ENCODE results near the gene CCL25.

CCL25 gene

DNA sequence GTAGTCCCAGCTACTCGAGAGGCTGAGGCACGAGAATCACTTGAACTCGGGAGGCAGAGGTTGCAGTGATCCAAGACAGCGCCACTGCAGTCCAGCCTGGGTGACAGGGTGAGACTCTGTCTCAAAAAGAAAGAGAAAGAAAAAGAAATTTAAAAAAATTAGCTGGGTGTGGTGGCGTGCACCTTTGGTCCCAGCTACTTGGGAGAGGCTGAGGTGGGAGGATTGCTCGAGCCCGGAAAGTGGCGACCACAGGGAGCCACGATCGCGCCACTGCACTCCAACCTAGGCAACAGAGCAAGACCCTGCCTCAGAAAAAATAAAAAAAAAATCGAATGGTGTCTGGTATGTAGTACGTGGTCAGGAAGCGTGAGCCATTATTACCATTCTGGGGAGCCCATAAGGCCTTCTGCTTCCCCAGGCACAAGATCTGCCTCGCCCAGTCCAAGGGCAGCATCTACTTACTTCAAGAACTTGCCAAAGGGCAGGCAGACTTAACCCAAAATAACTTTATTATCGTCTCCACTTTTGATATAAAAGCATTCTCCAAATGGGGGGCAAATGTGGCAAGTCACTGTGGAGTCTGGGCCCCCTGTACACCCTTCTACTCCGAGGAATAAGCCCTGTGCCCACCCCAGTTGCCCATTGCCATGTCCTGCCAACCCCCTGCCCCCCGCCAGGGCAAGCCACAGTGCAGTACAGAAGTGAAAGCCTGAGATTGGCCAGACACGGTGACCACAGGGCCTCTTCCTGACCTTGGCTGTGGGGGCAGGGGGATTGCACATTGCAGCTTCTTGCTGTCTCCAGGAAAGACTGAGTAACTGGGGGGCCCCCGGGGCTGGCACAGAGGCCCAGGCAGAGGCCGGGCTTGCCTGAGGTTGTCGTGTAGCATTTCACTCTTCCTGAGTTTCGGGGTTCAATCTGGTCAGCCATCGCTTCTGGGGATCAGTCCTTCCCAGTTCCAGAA is 12.6 kb downstream of the CCL25 start:
- peaks cover 6% of the 10 kb centered on the region for H3K4me1 Mint-ChIP-seq (ENCODE audit: low read depth)
- H3K36me3 Mint-ChIP-seq (ENCODE audit: low read depth), result peaks cover 3% of the 10 kb centered on the region
- peaks cover 11% of the 10 kb centered on the region for H3K9me3 Mint-ChIP-seq
- no peak overlapping the region for H3K27ac Mint-ChIP-seq
- no peaks in the 10 kb centered on the region for H3K27me3 Mint-ChIP-seq
- no peak overlapping the region for H3K4me3 Mint-ChIP-seq

DNA sequence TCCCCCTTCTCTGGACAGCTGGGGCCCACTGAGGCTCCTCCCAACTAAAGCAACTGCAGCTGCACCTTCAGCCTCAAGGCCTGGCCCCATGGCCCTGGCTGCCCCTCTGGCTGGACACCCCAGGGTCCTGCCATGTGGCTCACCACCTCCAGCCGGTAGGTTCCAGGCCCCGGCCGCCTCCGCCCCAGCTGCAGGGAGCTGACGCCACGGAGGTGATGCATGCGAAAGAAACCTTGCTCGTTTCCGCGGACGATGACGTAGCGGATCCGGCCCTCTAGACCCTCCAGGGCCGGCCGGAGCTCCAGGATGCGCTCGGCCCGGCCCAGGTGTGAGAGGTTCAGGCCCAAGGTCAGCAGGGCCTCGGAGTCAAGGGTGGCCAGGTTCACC is 13.3 kb downstream of the CCL25 start:
- Mint-ChIP-seq H3K4me1 (ENCODE audit: low read depth) (peaks cover 6% of the 10 kb centered on the region), H3K27me3 (no peaks in the 10 kb centered on the region), H3K27ac (no peak overlapping the region), H3K36me3 (ENCODE audit: low read depth) (peaks cover 5% of the 10 kb centered on the region), H3K4me3 (no peak overlapping the region), H3K9me3 (peaks cover 14% of the 10 kb centered on the region)

DNA sequence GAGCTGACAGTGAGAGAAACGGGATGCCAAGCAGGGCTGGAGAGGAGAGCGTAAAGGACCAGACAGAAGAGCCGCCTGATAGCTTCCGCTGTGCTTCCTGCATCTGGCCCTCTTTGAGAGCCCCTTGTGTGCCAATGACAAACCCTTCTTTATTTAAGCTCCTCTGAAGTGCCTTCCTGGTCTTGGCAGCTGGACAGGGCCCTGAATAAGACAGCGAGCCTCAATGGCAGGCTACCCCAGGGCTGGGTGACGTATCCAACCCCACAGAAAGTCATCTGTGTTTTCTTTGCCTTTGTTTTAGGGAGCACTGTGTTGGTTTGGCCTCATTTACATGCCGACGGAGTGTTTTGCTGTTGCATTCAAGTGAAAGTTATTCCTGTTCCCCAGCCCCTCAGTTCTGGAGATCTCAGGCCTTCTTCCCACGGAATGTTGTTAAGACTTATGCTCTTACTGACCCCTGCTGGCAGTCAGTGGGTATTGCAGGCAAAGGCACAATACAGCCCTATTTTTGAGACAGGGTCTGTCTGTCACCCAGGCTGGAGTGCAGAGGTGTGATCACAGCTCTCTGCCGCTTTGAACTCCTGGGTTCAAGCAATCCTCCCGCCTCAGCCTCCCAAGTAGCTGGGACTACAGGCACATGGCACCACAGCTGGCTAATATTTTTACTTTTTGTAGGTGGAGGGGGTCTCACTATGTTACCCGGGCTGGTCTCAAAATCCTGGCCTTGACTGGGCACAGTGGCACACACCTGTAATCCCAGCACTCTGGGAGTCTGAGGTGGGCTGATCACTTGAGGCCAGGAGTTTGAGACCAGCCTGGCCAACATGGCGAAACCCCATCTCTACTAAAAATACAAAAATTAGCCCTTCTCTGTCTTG is 16.8 kb downstream of the CCL25 start:
- Mint-ChIP-seq H3K4me3 (no peak overlapping the region), H3K36me3 (ENCODE audit: low read depth) (peaks cover 5% of the 10 kb centered on the region), H3K9me3 (peaks cover 20% of the 10 kb centered on the region), H3K27me3 (no peaks in the 10 kb centered on the region), H3K4me1 (ENCODE audit: low read depth) (peaks cover 14% of the 10 kb centered on the region), H3K27ac (no peak overlapping the region)

DNA sequence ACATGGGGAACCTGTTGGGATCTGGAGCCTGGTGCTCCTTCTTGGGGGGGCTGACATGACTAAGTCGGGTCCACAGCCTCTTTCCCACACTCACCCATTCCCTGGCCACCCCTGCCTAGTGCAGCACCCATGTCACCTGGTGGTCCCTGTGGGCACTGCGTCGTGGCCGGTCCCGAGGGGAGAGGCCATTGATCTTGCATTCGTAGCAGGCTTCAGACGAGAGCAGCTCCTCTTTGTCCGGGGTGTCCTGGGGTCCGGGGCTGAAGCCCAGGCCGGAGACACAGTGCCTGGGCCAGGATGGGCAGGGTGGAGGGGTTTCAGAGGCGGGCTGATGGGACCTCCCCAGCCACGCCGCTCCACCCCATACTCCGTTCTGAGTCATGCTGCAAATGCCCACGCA is 19.4 kb downstream of the CCL25 start:
- peaks cover 5% of the 10 kb centered on the region for H3K36me3 Mint-ChIP-seq (ENCODE audit: low read depth)
- H3K27ac Mint-ChIP-seq, result no peak overlapping the region
- no peak overlapping the region for H3K4me3 Mint-ChIP-seq
- no peaks in the 10 kb centered on the region for H3K27me3 Mint-ChIP-seq
- H3K9me3 Mint-ChIP-seq, result peaks cover 24% of the 10 kb centered on the region
- H3K4me1 Mint-ChIP-seq (ENCODE audit: low read depth), result peaks cover 8% of the 10 kb centered on the region

DNA sequence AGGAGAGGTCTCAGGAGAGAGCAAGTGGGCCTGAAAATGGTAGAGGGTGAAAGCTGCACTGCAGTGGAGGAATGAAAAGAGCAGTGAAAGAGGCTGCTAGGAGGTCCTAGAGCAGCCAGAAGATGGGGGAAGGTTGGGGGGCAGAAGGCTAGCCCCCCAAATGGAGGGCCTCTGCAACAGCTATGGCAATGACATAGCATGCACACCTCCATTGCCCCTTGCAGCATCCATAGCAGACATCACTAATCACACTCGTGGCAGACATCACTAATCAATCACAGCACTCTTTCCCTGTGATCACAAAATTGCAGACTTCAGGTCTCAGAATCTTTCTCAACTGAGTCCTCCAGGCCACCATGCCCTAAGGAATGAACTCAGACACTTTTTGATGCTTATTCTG is 21.9 kb downstream of the CCL25 start:
- Mint-ChIP-seq H3K4me3 (no peak overlapping the region), H3K4me1 (ENCODE audit: low read depth) (peaks cover 8% of the 10 kb centered on the region), H3K9me3 (peaks cover 17% of the 10 kb centered on the region), H3K36me3 (ENCODE audit: low read depth) (peaks cover 5% of the 10 kb centered on the region), H3K27ac (no peak overlapping the region), H3K27me3 (no peaks in the 10 kb centered on the region)

DNA sequence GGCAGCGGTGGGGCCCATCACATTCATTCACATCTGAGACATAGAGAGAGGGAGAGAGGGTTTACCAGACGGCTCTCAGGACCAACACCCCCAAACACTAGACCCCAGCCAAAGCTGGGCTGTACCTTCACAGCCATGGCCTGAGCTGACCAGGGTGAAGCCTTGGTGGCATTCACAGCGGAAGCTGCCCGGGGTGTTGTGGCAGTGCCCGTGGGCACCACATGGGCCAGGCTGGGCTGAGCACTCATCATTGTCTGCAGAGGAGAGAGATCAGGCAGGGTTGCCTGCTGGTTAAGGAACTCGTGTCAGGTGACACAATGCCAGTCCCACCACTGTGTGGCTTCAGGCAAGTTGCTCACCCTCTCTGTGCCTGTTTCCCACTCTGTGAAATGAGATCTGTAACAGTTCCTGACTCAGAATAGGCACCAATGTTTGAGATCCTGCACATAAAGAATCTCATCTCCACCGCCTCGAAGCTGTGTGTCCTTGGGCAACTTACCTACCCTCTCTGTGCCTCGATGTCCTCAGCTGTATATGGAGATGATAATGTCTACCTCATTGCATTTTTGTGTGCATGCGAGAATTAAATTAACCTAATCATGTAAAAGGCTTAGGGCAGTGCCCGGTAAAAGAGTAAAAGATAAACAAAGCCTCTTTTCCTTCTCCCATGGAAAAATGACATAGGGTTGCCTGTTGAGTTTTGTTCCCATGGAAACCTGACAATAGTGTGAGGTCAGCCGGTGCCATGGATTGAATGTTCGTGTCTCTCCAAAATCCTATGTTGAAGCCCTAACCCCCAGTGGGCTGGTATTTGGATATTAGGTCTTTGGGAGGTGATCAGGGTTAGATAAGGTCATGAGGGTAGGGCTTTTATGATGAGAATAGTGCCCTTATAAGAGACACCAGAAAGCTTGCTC is 22.9 kb downstream of the CCL25 start:
- Mint-ChIP-seq H3K36me3 (ENCODE audit: low read depth) (no peaks in the 10 kb centered on the region), H3K27ac (no peak overlapping the region), H3K4me3 (no peak overlapping the region), H3K9me3 (peaks cover 10% of the 10 kb centered on the region), H3K27me3 (no peaks in the 10 kb centered on the region), H3K4me1 (ENCODE audit: low read depth) (peaks cover 8% of the 10 kb centered on the region)

DNA sequence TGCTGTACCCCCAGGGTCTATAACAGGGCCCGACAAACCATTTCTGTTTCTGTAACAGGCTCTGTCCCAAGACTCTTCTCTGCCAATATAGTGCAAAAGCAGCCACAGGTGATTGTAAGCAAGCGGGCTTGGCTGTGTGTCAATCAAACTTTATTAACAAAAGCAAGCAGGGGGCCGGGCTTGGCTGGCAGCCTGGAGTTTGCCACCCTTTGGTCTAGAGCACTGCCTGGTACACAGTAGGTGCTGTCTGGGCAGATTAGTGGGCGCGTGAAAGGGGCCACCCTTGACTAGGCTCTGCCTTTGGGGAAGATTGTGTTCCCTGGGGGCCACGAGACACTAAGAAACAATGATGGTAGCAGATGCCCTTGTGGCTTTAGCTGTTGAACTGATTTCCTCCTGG is 27.4 kb downstream of the CCL25 start:
- H3K36me3 Mint-ChIP-seq (ENCODE audit: low read depth), result no peaks in the 10 kb centered on the region
- H3K4me3 Mint-ChIP-seq, result no peak overlapping the region
- H3K9me3 Mint-ChIP-seq, result no peaks in the 10 kb centered on the region
- no peaks in the 10 kb centered on the region for H3K4me1 Mint-ChIP-seq (ENCODE audit: low read depth)
- no peaks in the 10 kb centered on the region for H3K27me3 Mint-ChIP-seq
- no peak overlapping the region for H3K27ac Mint-ChIP-seq

DNA sequence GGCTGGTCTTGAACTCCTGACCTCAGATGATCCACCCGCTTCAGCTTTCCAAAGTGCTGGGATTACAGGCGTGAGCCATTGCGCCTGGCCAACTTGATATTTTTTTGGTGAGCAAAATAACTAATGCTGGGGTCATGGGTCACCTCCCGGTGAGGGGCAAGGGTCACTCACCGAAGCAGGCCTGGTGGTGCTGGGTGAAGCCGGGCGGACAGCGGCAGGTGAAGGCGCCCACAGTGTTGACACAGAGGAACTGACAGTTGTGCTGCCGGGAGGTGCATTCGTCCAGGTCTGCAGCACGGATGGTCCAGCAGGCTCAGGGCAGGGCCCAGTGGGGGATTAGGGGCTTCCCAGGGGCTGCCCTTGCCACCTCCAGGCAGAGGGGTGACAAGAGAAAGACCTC is 28.3 kb downstream of the CCL25 start:
- Mint-ChIP-seq H3K36me3 (ENCODE audit: low read depth) (no peaks in the 10 kb centered on the region), H3K9me3 (no peaks in the 10 kb centered on the region), H3K4me3 (no peak overlapping the region), H3K4me1 (ENCODE audit: low read depth) (no peaks in the 10 kb centered on the region), H3K27ac (no peak overlapping the region), H3K27me3 (no peaks in the 10 kb centered on the region)

DNA sequence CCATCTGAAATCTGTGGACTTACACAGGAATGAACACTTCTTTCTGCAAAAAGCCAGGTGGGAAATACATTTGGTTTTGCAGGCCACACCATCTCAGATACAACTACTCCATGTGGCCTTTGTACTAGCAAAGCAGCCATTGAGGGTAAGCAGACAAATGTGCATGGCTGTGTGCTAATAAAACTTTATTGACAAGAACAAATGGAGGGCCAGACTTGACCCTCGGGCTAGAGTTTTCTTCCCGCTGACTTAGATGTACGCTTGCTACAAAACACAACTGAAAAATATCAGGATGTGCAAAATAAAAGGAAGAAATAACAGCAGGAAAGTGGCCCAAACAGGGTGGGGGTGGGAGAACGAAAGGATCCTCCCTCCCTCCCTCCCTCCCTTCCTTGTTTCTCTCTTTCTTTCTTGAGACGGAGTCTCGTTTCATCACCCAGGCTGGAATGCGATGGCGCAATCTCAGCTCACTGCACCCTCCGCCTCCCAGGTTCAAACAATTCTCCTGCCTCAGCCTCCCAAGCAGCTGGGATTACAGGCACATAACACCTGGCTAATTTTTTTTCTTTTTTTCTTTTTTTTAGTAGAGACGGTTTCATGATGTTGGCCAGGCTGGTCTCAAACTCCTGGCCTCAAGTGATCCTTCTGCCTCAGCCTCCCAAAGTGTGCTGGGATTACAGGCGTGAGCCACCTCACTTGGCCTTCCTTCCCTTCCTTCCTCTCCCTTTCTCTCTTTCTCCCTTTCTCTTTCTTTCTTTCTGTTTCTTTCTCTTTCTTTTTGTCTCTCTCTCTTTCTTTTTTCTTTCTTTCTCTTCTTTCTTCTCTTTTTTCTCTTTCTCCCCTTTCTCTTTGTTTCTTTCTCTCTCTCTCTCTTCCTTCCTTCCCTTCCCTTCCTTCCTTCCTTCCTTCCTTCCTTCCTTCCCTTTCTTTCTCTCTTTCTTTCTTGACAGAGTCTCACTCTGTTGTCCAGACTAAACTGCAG is 29.3 kb downstream of the CCL25 start:
- Mint-ChIP-seq H3K4me3 (no peak overlapping the region), H3K4me1 (ENCODE audit: low read depth) (no peaks in the 10 kb centered on the region), H3K27ac (no peak overlapping the region), H3K36me3 (ENCODE audit: low read depth) (no peaks in the 10 kb centered on the region), H3K27me3 (no peaks in the 10 kb centered on the region), H3K9me3 (no peaks in the 10 kb centered on the region)

DNA sequence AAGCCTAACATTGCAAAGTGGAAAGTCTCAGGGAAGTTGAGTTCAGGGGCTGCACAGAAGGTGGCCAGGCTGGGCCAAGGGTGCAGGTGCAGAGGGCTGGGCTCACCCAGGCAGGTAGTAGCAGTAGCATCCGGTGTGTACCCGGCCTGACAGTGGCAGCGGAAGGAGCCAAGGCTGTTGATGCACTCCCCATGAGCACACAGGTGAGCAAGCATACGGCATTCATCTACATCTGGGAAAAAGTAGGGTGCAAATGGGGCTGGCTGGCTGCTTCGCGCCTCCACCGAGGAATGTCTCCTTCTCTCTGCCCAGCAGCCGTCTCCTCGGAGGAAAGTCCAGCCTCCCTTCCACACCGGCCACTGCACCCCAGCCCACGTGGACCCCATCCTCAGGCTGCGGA is 30.6 kb downstream of the CCL25 start:
- H3K4me3 Mint-ChIP-seq, result no peak overlapping the region
- no peaks in the 10 kb centered on the region for H3K36me3 Mint-ChIP-seq (ENCODE audit: low read depth)
- no peak overlapping the region for H3K27ac Mint-ChIP-seq
- H3K27me3 Mint-ChIP-seq, result no peaks in the 10 kb centered on the region
- no peaks in the 10 kb centered on the region for H3K9me3 Mint-ChIP-seq
- no peaks in the 10 kb centered on the region for H3K4me1 Mint-ChIP-seq (ENCODE audit: low read depth)

DNA sequence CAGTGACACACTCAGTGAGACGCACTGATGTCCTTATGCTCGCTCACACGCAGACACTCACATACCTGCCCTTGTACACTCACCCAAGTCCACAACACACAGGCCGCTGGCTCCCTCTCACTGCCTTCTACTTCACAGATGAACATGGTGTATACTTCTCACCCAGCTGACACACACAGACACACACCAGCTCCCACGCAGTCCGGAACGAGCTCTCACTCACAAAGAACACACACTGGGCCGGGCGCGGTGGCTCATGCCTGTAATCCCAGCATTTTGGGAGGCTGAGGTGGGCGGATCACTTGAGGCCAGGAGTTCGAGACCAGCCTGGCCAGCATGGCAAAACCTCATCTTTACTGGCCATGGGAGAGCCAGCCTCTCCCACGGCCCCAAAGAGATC is 31.6 kb downstream of the CCL25 start:
- H3K4me1 Mint-ChIP-seq (ENCODE audit: low read depth), result no peaks in the 10 kb centered on the region

DNA sequence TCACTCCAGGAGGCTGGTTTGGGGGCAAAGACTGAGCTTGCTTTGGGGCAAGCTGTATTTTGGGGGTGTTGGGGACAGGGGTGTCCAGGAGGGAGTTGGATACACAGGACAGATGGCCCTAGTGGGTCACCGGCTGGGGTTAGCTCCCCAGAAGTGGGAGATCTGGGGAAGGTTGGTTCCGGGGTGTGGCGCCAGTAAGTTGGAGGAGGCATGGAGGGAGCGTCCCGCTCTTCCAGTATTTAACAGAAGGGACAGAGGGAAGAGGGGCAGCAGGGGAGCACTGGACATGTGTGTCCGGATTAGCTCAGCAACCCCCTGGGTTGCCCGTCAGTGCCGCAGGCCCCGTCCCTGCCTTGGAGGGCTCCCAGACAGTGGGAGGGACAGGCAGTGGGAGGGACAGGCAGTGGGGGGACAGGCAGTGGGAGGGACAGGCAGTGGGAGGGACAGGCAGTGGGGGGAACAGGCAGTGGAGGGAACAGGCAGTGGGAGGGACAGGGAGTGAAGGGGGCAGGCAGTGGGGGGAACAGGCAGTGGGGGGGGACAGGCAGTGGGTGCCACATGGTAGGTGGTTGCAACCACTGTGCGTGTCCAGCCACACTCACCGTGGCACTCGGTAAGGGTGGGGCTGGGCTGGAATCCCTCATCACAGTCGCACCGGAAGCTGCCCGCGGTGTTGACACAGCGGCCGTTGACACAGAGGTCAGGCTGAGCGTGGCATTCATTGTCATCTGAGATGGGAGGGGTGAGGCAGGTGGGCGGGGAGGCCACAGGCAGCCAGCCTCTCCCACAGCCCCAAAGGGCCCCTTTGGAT is 33.2 kb downstream of the CCL25 start:
- Mint-ChIP-seq H3K27ac (no peak overlapping the region), H3K9me3 (no peaks in the 10 kb centered on the region), H3K4me3 (no peak overlapping the region), H3K36me3 (ENCODE audit: low read depth) (no peaks in the 10 kb centered on the region), H3K4me1 (ENCODE audit: low read depth) (no peaks in the 10 kb centered on the region), H3K27me3 (no peaks in the 10 kb centered on the region)

More for the DNA sequence above, 31.6 kb downstream of the CCL25 start:
- no peaks in the 10 kb centered on the region for H3K9me3 Mint-ChIP-seq
- no peak overlapping the region for H3K4me3 Mint-ChIP-seq
- no peak overlapping the region for H3K27ac Mint-ChIP-seq
- no peaks in the 10 kb centered on the region for H3K27me3 Mint-ChIP-seq
- H3K36me3 Mint-ChIP-seq (ENCODE audit: low read depth), result no peaks in the 10 kb centered on the region

DNA sequence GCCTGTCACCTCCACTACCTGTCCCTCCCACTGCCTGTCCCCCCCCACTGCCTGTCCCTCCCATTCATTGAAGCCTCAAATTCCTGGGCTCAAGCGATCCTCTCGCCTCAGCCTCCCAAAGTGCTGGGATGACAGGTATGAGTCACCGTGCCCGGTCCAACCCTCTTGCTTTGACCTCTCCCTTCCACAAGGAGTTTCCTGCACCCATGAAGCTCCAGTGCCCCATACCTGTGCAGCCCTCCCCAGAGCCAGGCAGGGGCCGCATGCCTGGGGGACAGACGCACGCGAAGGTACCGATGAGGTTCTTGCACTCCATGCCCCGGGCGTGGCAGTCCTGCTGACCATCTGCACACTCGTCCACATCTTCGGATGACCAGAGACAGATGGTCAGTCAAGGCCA is 34.3 kb downstream of the CCL25 start:
- Mint-ChIP-seq H3K27ac (no peak overlapping the region), H3K27me3 (no peaks in the 10 kb centered on the region), H3K4me3 (no peak overlapping the region), H3K9me3 (no peaks in the 10 kb centered on the region), H3K36me3 (ENCODE audit: low read depth) (no peaks in the 10 kb centered on the region), H3K4me1 (ENCODE audit: low read depth) (no peaks in the 10 kb centered on the region)
